CD4-positive, alpha-beta T cell treated with Interferon gamma for 1 hour (primary cell): ENCODE results near the gene RIPK4.

Experiments
- DNase-seq: peaks from one replicate; pipeline ENCODE4 v3.0.0-alpha.2; 2020

RIPK4 gene

GRCh38 chr21:41766883-41767605 lies at the start of gene RIPK4:
RIPK4 (minus strand) TSS chr21:41767052; CDS start chr21:41767041, 11 bp downstream.
- DNase-seq, result peak; percentile 54

DNA sequence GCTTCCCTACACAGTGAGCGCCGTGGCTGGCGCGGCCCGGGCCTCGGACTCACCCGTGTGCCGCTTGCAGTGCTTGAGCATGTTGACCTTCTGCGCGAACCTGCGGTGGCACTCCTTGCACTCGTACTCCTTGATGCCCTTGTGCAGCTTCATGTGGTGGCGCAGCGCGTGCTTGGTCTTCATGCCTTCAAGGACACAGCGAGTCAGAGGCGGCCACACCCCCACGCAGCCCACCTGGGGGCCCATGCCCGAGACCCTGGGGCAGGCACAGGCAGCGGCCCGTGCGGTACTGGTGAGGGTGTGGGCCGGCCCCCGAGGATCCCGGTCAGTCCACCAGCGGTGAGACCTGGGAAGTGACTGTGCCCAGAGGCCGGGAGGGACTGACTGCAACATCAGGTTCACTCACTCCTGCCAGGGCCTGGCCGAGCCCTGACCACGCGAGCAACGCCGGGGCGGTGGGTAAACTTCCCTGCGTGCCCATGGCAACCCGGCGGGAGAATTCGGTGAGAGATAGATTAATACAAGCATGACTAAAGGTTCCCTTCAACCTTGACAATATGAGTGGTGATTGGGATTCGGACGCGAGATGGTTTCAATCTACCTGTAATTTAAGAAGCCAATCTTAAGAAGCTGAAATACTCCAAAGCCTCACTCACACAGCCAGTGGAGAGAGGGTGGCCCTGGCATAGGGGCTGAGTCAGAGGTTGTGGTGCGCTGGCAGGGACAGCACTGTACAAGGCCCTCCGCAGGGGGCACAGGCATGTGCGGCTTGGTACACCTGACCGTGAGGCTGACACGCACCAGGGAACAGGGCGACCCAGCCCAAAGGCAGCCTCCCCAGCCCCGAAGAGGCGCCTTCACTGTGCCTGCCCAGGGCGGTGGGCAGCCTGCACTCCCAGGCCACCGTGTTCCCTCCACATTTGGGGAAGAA lies 49.1 kb upstream of the RIPK4 start:
- no peak for DNase-seq

- no peak for DNase-seq
Measured at GRCh38 chr21:41813226-41813625, 46.4 kb upstream of the RIPK4 start.

DNA sequence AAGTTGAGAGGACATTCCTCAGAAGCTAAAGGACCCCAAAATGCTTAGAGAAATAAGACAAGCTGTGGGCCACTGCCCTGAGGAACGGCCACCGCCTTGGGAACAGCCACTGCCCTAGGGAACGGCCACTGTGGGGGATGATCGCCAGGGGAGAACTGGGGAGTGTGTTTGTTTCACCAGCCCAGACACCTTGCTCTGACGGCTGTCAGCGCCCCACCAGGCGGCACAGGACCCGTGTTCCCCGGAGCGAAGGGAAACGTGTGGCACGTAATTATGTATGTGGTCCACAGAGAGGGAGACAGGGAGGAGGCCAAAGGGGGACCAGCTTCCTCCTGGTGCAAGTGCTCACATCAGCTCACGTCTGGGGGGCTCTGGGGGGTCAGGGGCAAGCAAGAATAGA lies 45.8 kb upstream of the RIPK4 start:
- DNase-seq, result no peak

- DNase-seq, result no peak
Measured at GRCh38 chr21:41810597-41810932, 43.7 kb upstream of the RIPK4 start.

DNA sequence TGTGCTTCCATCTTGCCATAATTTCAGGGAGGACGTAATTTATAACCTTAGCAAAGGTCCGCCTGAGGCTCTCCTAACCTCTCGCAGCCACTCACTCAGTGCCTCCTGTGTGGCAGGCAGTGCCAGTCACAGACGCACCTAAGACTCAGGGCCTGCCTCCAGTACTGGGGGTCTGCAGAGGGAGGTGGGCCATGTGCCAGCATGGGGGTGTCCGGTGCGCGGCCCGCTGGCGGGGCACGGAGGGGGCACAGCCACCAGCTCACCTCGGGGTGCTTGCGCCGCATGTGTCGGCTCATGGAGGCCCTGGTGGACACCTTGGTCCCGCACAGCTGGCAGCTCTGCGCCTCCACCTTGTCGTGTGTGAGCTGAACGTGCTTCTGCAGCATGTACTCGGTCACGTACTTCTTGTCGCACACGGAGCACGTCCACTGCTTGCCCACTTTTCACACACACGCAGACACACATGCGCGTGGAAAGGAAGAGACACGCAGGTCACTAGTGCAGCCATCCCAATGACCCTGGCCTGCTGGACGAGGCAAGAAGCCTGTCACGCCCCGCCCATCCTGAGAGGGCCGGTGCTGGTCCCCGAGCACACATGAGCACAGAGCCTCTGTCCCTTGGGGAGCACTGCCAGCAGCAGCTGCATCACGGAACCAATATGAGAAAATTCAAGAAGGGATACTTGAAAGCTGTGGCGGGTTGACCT lies 43.2 kb upstream of the RIPK4 start:
- DNase-seq, result no peak

GRCh38 chr21:41808846-41809245 lies 42.0 kb upstream of the RIPK4 start:
- DNase-seq, result no peak

DNA sequence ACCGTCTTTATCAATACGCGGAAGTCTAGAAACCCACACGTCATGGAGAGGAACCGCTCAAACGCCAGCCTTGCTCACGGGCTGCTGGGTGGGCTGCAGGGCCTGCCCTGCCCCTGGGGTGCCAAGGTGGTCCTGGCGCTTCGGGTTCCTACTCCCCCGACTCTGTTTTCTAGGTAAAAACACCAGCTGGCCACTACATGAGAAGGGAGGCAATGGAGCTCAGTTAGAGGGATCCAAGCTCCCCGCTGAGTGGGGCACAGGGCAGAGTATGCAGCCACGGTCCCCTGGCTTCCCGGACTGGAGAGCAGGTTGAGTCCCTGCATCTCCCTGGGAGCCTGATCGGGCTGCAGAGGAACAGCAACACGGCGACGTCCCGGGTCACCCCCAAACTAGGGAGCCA lies 41.2 kb upstream of the RIPK4 start:
- no peak for DNase-seq

DNA sequence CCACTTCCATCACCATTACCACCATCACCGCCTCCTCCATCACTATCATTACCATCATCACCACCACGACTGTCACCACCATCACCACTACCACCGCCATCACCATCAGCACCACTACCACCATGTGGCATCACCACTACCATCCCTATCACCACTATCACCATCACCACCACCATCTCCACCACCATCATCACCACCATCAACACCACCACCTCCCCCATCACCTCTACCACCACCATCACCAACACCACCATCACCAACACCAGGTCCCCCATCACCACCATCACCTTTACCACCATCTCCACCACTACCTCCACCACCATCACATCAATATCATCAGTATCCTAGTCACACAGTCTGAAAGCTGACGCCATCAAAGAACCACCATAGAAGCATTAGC lies 39.9 kb upstream of the RIPK4 start:
- no peak for DNase-seq

- DNase-seq, result no peak
Measured at GRCh38 chr21:41805643-41806042, 38.8 kb upstream of the RIPK4 start.

- DNase-seq, result no peak
Measured at GRCh38 chr21:41805038-41805437, 38.2 kb upstream of the RIPK4 start.

DNA sequence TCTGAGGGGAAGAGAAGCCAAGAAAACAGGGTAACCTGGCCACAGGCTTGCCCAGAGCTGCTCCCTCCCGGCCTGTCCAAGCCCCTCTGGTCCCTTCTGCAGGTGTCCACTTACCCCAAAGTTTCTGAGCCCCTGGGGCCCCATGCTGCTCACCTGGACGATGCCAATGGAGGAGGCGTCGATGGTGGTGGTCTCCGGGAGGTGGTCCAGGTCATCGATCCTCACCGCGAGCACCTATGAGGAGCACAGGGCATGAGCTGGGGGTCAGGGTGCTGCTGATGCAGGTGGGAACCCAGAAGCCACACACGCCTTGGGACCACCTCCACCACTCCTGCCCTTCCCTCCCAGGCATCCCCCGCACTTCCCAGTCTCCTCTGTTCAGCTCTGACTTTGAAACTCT lies 37.5 kb upstream of the RIPK4 start:
- no peak for DNase-seq

- no peak for DNase-seq
Measured at GRCh38 chr21:41803316-41803715, 36.5 kb upstream of the RIPK4 start.

GRCh38 chr21:41802684-41803083 lies 35.8 kb upstream of the RIPK4 start:
- DNase-seq, result no peak

- DNase-seq, result no peak
Measured at GRCh38 chr21:41802198-41802584, 35.3 kb upstream of the RIPK4 start.

DNA sequence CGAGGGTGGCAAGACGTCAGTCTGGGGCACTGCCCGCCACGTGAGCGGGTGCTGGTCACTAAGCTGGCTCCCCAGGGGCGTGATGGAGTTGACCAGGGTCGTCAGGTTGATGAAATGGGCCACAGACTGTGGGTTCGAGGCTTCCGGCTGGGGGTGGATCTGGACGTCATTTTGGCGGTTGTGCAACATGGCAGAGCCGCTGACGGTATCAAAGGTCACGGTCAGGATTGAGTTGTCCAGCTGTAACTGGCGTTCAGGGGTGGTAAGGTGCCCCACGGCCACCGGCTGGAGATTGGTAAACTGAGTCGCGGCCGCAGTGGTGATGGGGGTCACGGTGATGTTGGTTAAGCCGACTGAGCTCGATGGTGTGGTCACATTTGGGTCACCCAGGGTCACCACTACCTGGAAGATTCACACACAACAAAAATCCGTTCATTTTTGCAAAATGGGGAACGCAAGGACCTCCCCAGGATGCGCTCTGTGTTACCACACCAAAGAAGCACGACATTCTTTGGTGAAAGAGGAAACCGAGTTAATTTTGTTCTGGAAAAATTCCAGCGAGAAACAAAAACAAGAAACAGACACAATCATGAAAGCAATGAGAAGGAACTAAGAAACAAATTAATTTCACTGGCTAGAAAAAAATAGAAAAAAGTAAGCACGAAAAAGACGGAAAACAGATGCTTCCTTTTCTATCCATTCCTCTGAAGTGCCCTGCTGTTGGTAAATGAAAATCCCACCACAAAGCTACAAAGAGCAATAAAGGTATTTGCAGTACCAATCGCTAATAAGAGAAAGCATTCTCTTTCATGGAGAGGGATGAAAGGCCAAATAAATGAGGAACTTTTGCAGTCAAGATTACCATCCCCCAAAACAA lies 34.7 kb upstream of the RIPK4 start:
- DNase-seq, result no peak

DNA sequence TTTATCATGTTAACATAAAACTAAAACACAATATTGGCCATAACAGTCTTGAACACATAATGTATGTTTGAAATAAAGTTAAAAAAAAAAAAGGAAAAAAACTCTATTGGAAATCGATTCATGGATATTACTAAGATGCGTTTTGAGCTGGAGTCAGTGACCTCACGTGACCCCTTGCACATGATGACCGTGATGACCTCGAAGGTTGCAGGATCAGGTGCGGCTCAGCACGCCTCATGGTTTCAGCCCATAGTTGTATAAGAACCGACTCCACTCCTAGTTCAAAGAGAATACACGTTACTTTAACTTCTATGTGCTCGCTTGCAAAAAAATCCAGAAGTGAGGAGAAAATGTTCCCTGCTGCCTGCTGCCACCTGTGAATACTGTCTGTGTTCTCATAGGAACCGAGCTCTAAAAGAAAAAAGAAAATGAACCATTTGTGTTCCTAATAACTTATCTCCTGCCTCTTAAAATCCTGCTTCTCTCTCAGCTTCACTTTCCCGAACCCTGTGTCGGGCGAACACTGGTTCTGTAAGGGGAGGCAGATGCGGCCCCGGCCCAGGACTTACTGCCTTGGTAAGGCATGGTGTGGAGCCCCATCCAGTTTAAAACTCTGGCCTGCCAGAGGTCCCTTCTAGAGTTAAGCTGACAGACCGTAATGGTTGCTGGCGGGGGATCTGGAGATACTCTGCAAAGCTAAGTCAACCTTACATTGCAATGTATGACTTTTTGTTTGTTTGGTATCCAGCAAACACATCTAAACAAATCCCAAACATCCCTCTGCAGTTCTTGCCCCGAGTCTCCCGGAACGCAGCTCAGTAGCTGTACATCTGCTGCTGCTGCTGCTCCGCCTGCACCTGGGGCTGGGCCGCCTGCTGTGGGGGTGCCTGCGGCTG lies 33.8 kb upstream of the RIPK4 start:
- no peak for DNase-seq

DNA sequence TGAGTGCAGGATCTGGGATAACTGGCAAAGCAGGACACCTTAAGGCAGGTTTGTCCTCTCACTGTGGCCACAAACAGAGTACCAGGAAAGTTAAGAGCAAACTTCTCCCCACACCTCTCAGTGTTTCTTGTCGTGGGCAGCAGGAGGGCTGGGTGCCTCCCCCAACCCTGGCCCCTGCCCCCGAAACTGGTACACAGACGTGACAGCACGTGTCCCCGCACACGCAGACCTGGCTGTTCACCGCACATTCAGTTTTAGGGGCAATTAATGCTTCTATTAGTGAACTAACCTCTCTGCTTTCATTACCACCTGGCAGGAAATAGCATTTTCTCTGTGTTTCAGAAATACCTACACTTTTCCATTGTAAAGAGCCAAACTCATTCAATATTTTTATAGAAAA lies 32.9 kb upstream of the RIPK4 start:
- DNase-seq, result no peak

DNA sequence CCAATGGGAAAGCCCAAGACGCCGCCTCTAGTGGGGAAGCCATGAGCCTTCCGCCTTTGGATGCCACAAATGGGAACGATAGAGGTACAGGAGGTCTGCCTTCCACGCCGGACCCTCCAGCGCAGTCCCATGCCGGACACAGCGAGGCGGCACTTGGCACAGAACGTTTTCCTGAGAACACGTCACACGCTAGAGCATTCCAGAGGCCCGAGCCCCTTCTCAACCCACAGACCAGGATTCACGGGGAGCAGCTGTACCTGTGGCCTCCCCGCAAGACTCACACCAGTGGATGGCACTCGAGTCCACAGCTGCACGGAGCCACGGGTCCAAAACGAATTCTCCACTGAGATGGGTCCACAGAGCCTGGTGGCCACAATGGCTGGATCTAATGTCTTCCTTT lies 31.5 kb upstream of the RIPK4 start:
- DNase-seq, result no peak

DNA sequence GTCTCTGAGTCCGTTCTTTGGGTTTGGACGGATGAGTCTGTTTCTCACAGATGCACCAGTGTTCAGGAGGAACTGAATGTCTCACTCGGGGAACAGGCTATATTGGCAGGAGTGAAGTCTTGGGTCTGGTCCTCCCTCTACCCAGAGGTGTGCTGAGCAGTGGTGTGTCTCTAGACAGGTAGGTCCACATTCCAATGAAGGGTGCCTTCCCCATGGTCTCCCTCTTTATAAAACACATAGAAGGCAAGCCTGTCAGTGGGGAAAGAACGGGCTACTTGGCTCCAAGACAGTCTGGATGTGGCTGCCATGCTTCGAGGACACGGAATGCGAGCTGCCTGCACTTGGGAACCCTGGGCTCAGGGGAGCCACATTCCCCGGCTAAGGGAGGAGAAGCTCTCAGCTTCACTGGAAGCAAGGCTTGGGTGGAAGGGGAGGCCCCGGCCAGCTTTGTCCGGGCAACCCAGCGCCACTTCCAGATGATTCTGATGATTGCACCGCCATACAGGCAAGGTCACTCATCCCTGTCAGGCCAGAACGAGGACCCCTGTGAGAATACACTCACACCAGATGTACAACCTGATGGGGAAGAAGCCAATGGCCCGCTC lies 29.7 kb upstream of the RIPK4 start:
- no peak for DNase-seq

GRCh38 chr21:41795726-41796125 lies 28.9 kb upstream of the RIPK4 start:
- DNase-seq, result no peak
